Right atrium auricular region (tissue), 2 donors: Measurements from ENCODE around the gene HPCAL1. TPM values are rescaled to one million over a fixed set of nuclear protein-coding genes. Genes with fewer than 3 reads are reported as not detected.

Experiments used
- DNase-seq: peaks from one replicate; pipeline ENCODE4 v3.0.0-alpha.2; 2019; ENCODE audit warnings: low spot score
- H3K27ac ChIP-seq, 2 donors: fragments of 200-600 bp; sonication (generic); 1 replicate in 1 of 2; 2 replicates in 1 of 2; pipeline ENCODE4 v1.5.1; 2016 to 2019
- H3K27me3 ChIP-seq, 2 donors: fragments of 200-600 bp; sonication (generic); one replicate each; pipeline versions ENCODE4 v1.5.1 to v1.6.0; 2017 to 2019
- H3K36me3 ChIP-seq: fragments of 200-600 bp; sonication (generic); one replicate; pipeline ENCODE4 v1.5.1; 2016
- H3K4me1 ChIP-seq, 2 donors: fragments of 200-600 bp; sonication (generic); one replicate each; pipeline versions ENCODE4 v1.5.1 to v1.6.0; 2017 to 2019
- H3K4me3 ChIP-seq, 2 donors: fragments of 200-600 bp; sonication (generic); 1 replicate in 1 of 2; 2 replicates in 1 of 2; pipeline ENCODE4 v1.5.1; 2017 to 2019; ENCODE audit warnings: mild to moderate bottlenecking in 1 of 2, moderate library complexity in 1 of 2
- H3K9me3 ChIP-seq, 2 donors: fragments of 200-600 bp; sonication (generic); one replicate each; pipeline ENCODE4 v1.5.1; 2019
- total RNA-seq, 2 donors: library from RNA; depleted of rRNA; stranded (reverse); fragments of >200 nt; gene quantifications; one replicate each; pipeline ENCODE4 v1.1.0, GENCODE V29; 2016
- TF ChIP-seq, protein P1 (sequence below), 2 donors: fragments of 200-600 bp; sonication (generic); IDR thresholded peaks; one replicate each; pipeline ENCODE4 v1.5.1; 2019; ENCODE audit warnings: antibody characterized with exemption in 2 of 2

HPCAL1 gene
- total RNA-seq, 2 donors from 2014 or later: 28.7 to 35.5 TPM

DNA sequence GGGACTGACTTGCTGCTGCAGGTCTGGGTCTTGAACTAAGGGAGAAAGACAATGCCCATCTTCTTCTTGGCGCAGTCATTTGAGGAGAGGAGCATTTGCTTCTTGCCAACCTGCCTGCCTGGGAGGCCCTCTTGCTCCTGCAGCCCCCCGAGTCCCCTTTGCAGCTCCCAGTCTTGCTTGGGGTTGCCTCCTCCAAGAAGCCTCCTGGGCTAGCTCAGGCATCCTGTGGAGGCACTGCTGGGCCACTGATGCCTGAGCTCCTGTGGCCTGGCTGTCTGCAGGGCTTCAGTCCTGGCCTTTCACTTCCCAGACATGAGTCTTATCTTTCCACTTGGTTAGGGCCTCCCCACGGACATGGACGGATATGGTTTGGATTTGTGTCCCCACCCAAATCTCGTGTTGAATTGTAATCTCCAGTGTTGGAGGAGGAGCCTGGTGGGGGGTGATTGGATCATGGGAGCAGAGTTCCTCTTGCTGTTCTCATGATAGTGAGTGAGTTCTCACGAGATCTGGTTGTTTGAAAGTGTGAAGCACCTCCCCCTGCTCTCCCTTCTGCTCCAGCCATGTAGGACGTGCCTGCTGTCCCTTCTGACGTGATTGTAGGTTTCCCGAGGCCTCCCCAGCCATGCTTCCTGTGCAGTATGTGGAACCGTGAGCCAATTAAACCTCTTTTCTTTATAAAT is 17.3 kb downstream of the HPCAL1 start:
- Histone ChIP-seq H3K27ac (no peak overlapping the region), H3K4me3 (no peak overlapping the region), H3K27me3 (no peaks in the 10 kb centered on the region), H3K36me3 (no peaks in the 10 kb centered on the region), H3K4me1 (peaks cover 0 to 6% of the 10 kb centered on the region in 2 donors), H3K9me3 (no peaks in the 10 kb centered on the region)
- DNase-seq: no peak
- TF ChIP-seq, protein P1, sequence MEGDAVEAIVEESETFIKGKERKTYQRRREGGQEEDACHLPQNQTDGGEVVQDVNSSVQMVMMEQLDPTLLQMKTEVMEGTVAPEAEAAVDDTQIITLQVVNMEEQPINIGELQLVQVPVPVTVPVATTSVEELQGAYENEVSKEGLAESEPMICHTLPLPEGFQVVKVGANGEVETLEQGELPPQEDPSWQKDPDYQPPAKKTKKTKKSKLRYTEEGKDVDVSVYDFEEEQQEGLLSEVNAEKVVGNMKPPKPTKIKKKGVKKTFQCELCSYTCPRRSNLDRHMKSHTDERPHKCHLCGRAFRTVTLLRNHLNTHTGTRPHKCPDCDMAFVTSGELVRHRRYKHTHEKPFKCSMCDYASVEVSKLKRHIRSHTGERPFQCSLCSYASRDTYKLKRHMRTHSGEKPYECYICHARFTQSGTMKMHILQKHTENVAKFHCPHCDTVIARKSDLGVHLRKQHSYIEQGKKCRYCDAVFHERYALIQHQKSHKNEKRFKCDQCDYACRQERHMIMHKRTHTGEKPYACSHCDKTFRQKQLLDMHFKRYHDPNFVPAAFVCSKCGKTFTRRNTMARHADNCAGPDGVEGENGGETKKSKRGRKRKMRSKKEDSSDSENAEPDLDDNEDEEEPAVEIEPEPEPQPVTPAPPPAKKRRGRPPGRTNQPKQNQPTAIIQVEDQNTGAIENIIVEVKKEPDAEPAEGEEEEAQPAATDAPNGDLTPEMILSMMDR (IDR thresholded peaks at IDR 0.05): no peak

DNA sequence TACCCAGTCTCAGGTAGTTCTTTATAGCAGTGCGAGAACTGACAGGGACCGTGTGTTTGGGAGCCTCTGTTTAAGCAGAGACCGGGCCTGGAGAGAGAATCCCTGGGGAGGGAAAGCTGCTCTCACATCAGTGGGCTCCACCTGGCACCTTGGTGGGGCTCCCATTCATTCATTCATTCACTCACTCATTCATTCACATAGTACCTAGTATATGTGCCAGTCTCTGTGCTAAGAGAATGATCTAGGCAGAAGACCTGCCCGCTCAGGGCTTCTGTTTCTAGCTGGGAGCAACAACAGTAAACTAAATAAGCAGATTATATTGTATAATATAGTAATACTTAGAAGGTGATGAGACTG is 17.8 kb downstream of the HPCAL1 start:
- TF ChIP-seq, protein P1 (IDR thresholded peaks at IDR 0.05): no peak
- DNase-seq: no peak
- H3K9me3 ChIP-seq: no peaks in the 10 kb centered on the region

GRCh38 chr2:10320933-10321332 is 18.2 kb downstream of the HPCAL1 start:
- no peak overlapping the region for H3K27ac ChIP-seq
- H3K9me3 ChIP-seq: no peaks in the 10 kb centered on the region
- DNase-seq: no peak
- peaks cover 0 to 10% of the 10 kb centered on the region in 2 donors for H3K4me1 ChIP-seq
- no peak overlapping the region for H3K4me3 ChIP-seq
- TF ChIP-seq, protein P1 (IDR thresholded peaks at IDR 0.05): no peak
- H3K36me3 ChIP-seq: no peaks in the 10 kb centered on the region
- no peaks in the 10 kb centered on the region for H3K27me3 ChIP-seq

More for the DNA sequence above, 17.8 kb downstream of the HPCAL1 start:
- Histone ChIP-seq H3K27ac (no peak overlapping the region), H3K27me3 (no peaks in the 10 kb centered on the region), H3K4me1 (peaks cover 0 to 6% of the 10 kb centered on the region in 2 donors), H3K36me3 (no peaks in the 10 kb centered on the region), H3K4me3 (no peak overlapping the region)

DNA sequence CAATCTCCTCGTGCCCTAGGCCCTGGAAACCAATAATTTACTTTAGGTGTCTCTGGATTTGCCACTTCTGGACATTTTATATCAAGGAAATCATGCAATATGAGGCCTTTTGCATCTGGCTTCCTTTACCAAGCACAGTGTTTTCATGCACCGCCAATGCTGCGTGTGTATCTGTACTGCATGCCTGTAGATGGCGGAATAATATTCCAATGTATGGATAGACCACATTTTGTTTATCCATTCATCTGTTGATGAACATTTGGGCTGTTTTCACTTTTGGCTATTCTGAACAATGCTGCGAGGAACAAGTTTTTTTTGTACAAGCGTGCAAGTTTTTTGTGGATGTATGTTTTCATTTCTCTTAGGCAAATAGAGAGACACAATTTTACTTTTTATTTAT is 18.9 kb downstream of the HPCAL1 start:
- Histone ChIP-seq H3K4me3 (no peak overlapping the region), H3K4me1 (peaks cover 0 to 17% of the 10 kb centered on the region in 2 donors), H3K27ac (no peak overlapping the region), H3K27me3 (no peaks in the 10 kb centered on the region), H3K9me3 (no peaks in the 10 kb centered on the region), H3K36me3 (no peaks in the 10 kb centered on the region)
- no peak for DNase-seq
- TF ChIP-seq, protein P1 (IDR thresholded peaks at IDR 0.05): no peak

GRCh38 chr2:10322481-10322880 is 19.8 kb downstream of the HPCAL1 start:
- H3K27me3 ChIP-seq: no peaks in the 10 kb centered on the region
- peaks cover 0 to 25% of the 10 kb centered on the region in 2 donors for H3K4me1 ChIP-seq
- no peak overlapping the region for H3K4me3 ChIP-seq
- H3K36me3 ChIP-seq: no peaks in the 10 kb centered on the region
- DNase-seq: no peak
- TF ChIP-seq, protein P1 (IDR thresholded peaks at IDR 0.05): no peak
- no peaks in the 10 kb centered on the region for H3K9me3 ChIP-seq
- no peak overlapping the region for H3K27ac ChIP-seq

DNA sequence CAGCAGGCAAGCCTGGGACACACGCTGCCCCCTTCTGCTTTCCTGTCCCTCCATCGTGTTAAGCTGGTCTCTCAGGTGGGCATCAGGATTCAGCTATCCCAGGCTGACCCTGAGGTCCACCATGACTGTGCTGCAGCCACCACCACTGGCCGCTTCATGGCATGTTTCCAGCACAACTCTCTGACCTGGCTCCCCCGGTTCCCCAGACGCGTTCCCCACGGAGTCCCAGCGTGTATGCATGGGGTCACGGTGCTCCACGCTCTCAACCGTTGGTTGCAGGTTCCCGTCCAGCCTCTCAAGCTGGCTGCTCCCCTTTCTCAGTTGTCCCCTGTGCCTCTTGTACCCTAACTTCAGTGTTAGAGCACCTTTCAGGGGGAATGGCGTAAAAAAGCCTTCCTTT is 20.3 kb downstream of the HPCAL1 start:
- H3K27ac ChIP-seq: no peak overlapping the region
- no peak for DNase-seq
- no peaks in the 10 kb centered on the region for H3K27me3 ChIP-seq
- no peaks in the 10 kb centered on the region for H3K9me3 ChIP-seq
- H3K4me3 ChIP-seq: no peak overlapping the region
- TF ChIP-seq, protein P1 (IDR thresholded peaks at IDR 0.05): no peak
- peaks cover 0 to 26% of the 10 kb centered on the region in 2 donors for H3K4me1 ChIP-seq
- no peaks in the 10 kb centered on the region for H3K36me3 ChIP-seq
